GM12878 (cell line): Measurements from ENCODE around the gene MUC5AC. TPM values are rescaled to one million over a fixed set of nuclear protein-coding genes. Genes with fewer than 3 reads are reported as not detected.

Experiments used
- ATAC-seq: fragments of 200-7000 bp; cut with Tn5 transposase; 3 replicates; pipeline ENCODE4 v1.9.1; 2020; ENCODE audit warnings: mild to moderate bottlenecking, moderate library complexity
- BruUV-seq: library from RNA; stranded (reverse); fragments of 400-500 nt; replicated peaks from 2 replicates; lab custom pipeline; 2021; lab: Mats Ljungman, UMichigan
- CTCF ChIA-PET: fragments of 300-600 bp; sonication (Branson Sonifier 250); formaldehyde crosslinking; extraction: SDS; loops from one replicate; lab custom pipeline; 2021; ENCODE audit warnings: inconsistent platforms; lab: Yijun Ruan, JAX
- POLR2A ChIA-PET: fragments of 350-600 bp; formaldehyde crosslinking; extraction: SDS; loops from one replicate; lab custom pipeline; 2021; ENCODE audit warnings: inconsistent platforms; lab: Charles Lee
- RAD21 ChIA-PET: fragments of 300-600 bp; sonication (Branson Sonifier 250); formaldehyde crosslinking; loops from one replicate; lab custom pipeline; 2023; ENCODE audit warnings: antibody characterized with exemption; ENCODE audit not compliant: unreplicated experiment; lab: Charles Lee
- SMC1A ChIA-PET: fragments of 300-600 bp; sonication (Branson Sonifier 250); formaldehyde crosslinking; loops from one replicate; lab custom pipeline; 2023; ENCODE audit not compliant: unreplicated experiment, uncharacterized antibody; lab: Charles Lee
- DNase-seq: peaks from one replicate; pipeline ENCODE4 v3.0.0-alpha.2; 2011; ENCODE audit warnings: low read depth, low spot score
- FAIRE-seq: peaks from 3 replicates; lab custom pipeline; 2011; peaks lifted over from hg19 to GRCh38; lab: Jason Lieb, UNC
- H2AFZ ChIP-seq: 2 replicates; pipeline ENCODE4 v1.6.0; 2011; ENCODE audit warnings: low read depth, low read length, control low read depth; ENCODE audit not compliant: control insufficient read depth
- H3K27ac ChIP-seq: 2 replicates; pipeline ENCODE4 v1.5.1; 2011; ENCODE audit warnings: control low read depth; ENCODE audit not compliant: control insufficient read depth, insufficient read depth
- H3K27me3 ChIP-seq, 2 experiments: replicated peaks in 1 of 2; 2 replicates each; pipeline versions ENCODE4 v1.6.0 to v1.6.1; 2011; ENCODE audit warnings: low read length in 1 of 2; ENCODE audit not compliant: control insufficient read depth in 2 of 2, insufficient read depth in 2 of 2
- H3K36me3 ChIP-seq, 2 experiments: 2 replicates each; pipeline ENCODE4 v1.5.1; 2011; ENCODE audit warnings: low read length in 1 of 2; ENCODE audit not compliant: control insufficient read depth in 2 of 2, insufficient read depth in 2 of 2
- H3K4me1 ChIP-seq: 2 replicates; pipeline ENCODE4 v1.6.1; 2011; ENCODE audit warnings: mild to moderate bottlenecking, low read length, moderate library complexity, mixed read lengths; ENCODE audit not compliant: control insufficient read depth, insufficient read depth
- H3K4me2 ChIP-seq: 2 replicates; pipeline ENCODE4 v1.6.0; 2011; ENCODE audit warnings: control low read depth; ENCODE audit not compliant: control insufficient read depth, insufficient read depth
- H3K4me3 ChIP-seq: fragments of 200-600 bp; sonication (generic); 2 replicates; pipeline ENCODE4 v1.5.1; 2016
- H3K79me2 ChIP-seq: 2 replicates; pipeline ENCODE4 v1.6.0; 2011; ENCODE audit warnings: low read length; ENCODE audit not compliant: control insufficient read depth, insufficient read depth
- H3K9ac ChIP-seq: 2 replicates; pipeline ENCODE4 v1.8.0; 2011; ENCODE audit warnings: low read length, control low read depth, mixed read lengths; ENCODE audit not compliant: control insufficient read depth, insufficient read depth
- H3K9me3 ChIP-seq: replicated peaks from 3 replicates; pipeline ENCODE4 v1.5.1; 2011; ENCODE audit warnings: mild to moderate bottlenecking, low read length; ENCODE audit not compliant: control insufficient read depth, insufficient read depth
- H4K20me1 ChIP-seq: 2 replicates; pipeline ENCODE4 v1.6.0; 2011; ENCODE audit not compliant: control insufficient read depth, insufficient read depth
- CREB1 ChIP-seq: IDR thresholded peaks from 2 replicates; pipeline ENCODE4 v1.6.1; 2012; ENCODE audit warnings: low read depth, mild to moderate bottlenecking, inconsistent platforms
- ETV6 ChIP-seq, 2 experiments: fragments of 450-650 bp in 1 of 2; IDR thresholded peaks in 1 of 2; conservative IDR thresholded peaks in 1 of 2; 2 replicates each; pipeline ENCODE4 v1.6.1; 2014; ENCODE audit warnings: antibody characterized with exemption in 1 of 2, borderline replicate concordance in 1 of 2, low read depth in 1 of 2, mild to moderate bottlenecking in 1 of 2, moderate library complexity in 1 of 2
- HDAC6 ChIP-seq: fragments of 200-600 bp; sonication (generic); IDR thresholded peaks from one replicate; pipeline ENCODE4 v1.8.0; 2017; ENCODE audit warnings: antibody characterized with exemption; ENCODE audit not compliant: unreplicated experiment
- IRF4 ChIP-seq: IDR thresholded peaks from 2 replicates; pipeline ENCODE4 v1.6.1; 2011; ENCODE audit warnings: low read depth, low read length
- JUND ChIP-seq: IDR thresholded peaks from 2 replicates; pipeline ENCODE4 v1.6.1; 2012; ENCODE audit warnings: low read depth, mild to moderate bottlenecking, low read length, improper control_type of control experiment, moderate library complexity
- MYB ChIP-seq: fragments of 150-350 bp; IDR thresholded peaks from 2 replicates; pipeline ENCODE4 v1.6.1; 2014; ENCODE audit warnings: mild to moderate bottlenecking, low read depth, low read length, borderline replicate concordance
- ZNF217 ChIP-seq: fragments of 450-650 bp; IDR thresholded peaks from 2 replicates; pipeline ENCODE4 v1.6.1; 2017; ENCODE audit warnings: antibody characterized with exemption, mild to moderate bottlenecking
- WGBS: methylation state at CpG from one replicate; pipeline ENCODE4 v1.1.6; 2016; ENCODE audit warnings: low lambda C conversion rate; ENCODE audit not compliant: insufficient replicate concordance, insufficient coverage; ENCODE audit errors: missing lambda C conversion rate; 5-methylcytosine and 5-hydroxymethylcytosine counted together
- in situ Hi-C: fragments of 300-500 bp; cut with MboI; formaldehyde crosslinking; loops from 9 replicates; pipeline ENCODE4 v1.14.3; 2018; ENCODE audit warnings: mixed read lengths
- intact Hi-C: fragments of 100-400 bp; cut with micrococcal nuclease; formaldehyde crosslinking; loops from one replicate; pipeline ENCODE4 v1.14.2; 2022; ENCODE audit not compliant: unreplicated experiment
- polyA plus RNA-seq, 11 experiments: library from polyadenylated mRNA; depleted of rRNA in 4 of 11; unstranded in 6 of 11; stranded (reverse) in 5 of 11; fragments of >200 nt; fragmentation: Nextera tagmentation in 4 of 11; fragmentation: Illumina TruSeq in 1 of 11; extraction: Ambion mirVana in 4 of 11; extraction: Trizol in 1 of 11; gene quantifications; 1 replicate in 1 of 11; 2 replicates in 10 of 11; pipeline versions ENCODE4 v1.2.1 to v1.2.3, GENCODE V29; 2011 to 2016; ENCODE audit warnings: inconsistent platforms in 2 of 11, missing spikeins in 2 of 11, low read depth in 1 of 11
- total RNA-seq, 4 experiments: library from RNA; depleted of rRNA in 3 of 4; stranded (reverse); fragments of >200 nt in 3 of 4; fragmentation: Illumina TruSeq in 1 of 4; extraction: Trizol in 1 of 4; gene quantifications; 2 replicates each; pipeline versions ENCODE4 v1.2.1 to v1.2.3, GENCODE V29; 2013 to 2021

The MUC5AC gene
- total and polyA plus RNA-seq, 10 of the 15 experiments (the other 5 are each of a cell fraction or from before 2014, with no cell fraction given), result under 0.01 to 0.01 TPM; not detected in 8

- no peaks in the 10 kb centered on the region for H4K20me1 ChIP-seq
- H3K36me3 ChIP-seq, result no peaks in the 10 kb centered on the region
- H3K79me2 ChIP-seq, result no peaks in the 10 kb centered on the region
- H3K4me1 ChIP-seq, result no peaks in the 10 kb centered on the region
- WGBS, result 46% methylated on average over 16 of the region's 21 CpGs
- H3K4me2 ChIP-seq, result no peak overlapping the region
- no peak for ATAC-seq
- SMC1A ChIA-PET, result no interaction called here
- DNase-seq, result no peak
- no peaks in the 10 kb centered on the region for H3K27me3 ChIP-seq
- H2AFZ ChIP-seq, result no peak overlapping the region
- H3K27ac ChIP-seq, result no peak overlapping the region
- no peak for FAIRE-seq
- RAD21 ChIA-PET, result no interaction called here
- TF ChIP-seq HDAC6 (no peak), JUND (no peak)
- intact Hi-C loops (no loop called here), in situ Hi-C loops (loop anchor here (5.0 kb wide), 1 partner anchor 50 kb away; no protein-coding TSS in a partner anchor)
- H3K9ac ChIP-seq, result no peak overlapping the region
- no TSS peak for BruUV-seq
- H3K4me3 ChIP-seq, result no peak overlapping the region
- POLR2A ChIA-PET, result no interaction called here
- H3K9me3 ChIP-seq, result no peaks in the 10 kb centered on the region
- CTCF ChIA-PET, result no interaction called here
Measured at GRCh38 chr11:1162138-1162475, 4.4 kb downstream of the MUC5AC start.

- H3K27me3 ChIP-seq, result no peaks in the 10 kb centered on the region
- H3K4me1 ChIP-seq, result no peaks in the 10 kb centered on the region
- SMC1A ChIA-PET, result no interaction called here
- intact Hi-C loops (no loop called here), in situ Hi-C loops (loop anchor here (5.0 kb wide), 1 partner anchor 50 kb away; no protein-coding TSS in a partner anchor)
- H3K4me3 ChIP-seq, result no peak overlapping the region
- ATAC-seq (no peak), FAIRE-seq (no peak), DNase-seq (no peak)
- CTCF ChIA-PET, result no interaction called here
- no TSS peak for BruUV-seq
- no peaks in the 10 kb centered on the region for H3K79me2 ChIP-seq
- RAD21 ChIA-PET, result no interaction called here
- H3K27ac ChIP-seq, result no peak overlapping the region
- no peak overlapping the region for H2AFZ ChIP-seq
- no peaks in the 10 kb centered on the region for H3K9me3 ChIP-seq
- WGBS, result 35% methylated on average over 28 of the region's 28 CpGs
- no peak overlapping the region for H3K9ac ChIP-seq
- no peaks in the 10 kb centered on the region for H3K36me3 ChIP-seq
- H3K4me2 ChIP-seq, result no peak overlapping the region
- POLR2A ChIA-PET, result no interaction called here
- no peak for TF ChIP-seq MYB
- no peak for TF ChIP-seq ZNF217
- no peak for TF ChIP-seq IRF4
- TF ChIP-seq CREB1, result no peak
- TF ChIP-seq ETV6 (conservative IDR thresholded peaks at IDR 0.05 in 1 of 2, IDR thresholded peaks at IDR 0.05 in 1 of 2; ENCODE audit: borderline replicate concordance in 1 of 2, low read depth in 1 of 2), result no peak
- H4K20me1 ChIP-seq, result no peaks in the 10 kb centered on the region
Measured at GRCh38 chr11:1162491-1163311, 4.9 kb downstream of the MUC5AC start.
